CD1c-positive myeloid dendritic cell (primary cell): Measurements from ENCODE around the gene TCP1.
"Not testable (repeated sequence)": the region's sequence is repeated elsewhere in the genome, so short reads cannot be mapped to it uniquely, and the experiment has no call there.

Experiments
- DNase-seq: peaks from one replicate; pipeline ENCODE4 v3.0.0-alpha.2; 2016; ENCODE audit errors: extremely low spot score

The TCP1 gene

DNA sequence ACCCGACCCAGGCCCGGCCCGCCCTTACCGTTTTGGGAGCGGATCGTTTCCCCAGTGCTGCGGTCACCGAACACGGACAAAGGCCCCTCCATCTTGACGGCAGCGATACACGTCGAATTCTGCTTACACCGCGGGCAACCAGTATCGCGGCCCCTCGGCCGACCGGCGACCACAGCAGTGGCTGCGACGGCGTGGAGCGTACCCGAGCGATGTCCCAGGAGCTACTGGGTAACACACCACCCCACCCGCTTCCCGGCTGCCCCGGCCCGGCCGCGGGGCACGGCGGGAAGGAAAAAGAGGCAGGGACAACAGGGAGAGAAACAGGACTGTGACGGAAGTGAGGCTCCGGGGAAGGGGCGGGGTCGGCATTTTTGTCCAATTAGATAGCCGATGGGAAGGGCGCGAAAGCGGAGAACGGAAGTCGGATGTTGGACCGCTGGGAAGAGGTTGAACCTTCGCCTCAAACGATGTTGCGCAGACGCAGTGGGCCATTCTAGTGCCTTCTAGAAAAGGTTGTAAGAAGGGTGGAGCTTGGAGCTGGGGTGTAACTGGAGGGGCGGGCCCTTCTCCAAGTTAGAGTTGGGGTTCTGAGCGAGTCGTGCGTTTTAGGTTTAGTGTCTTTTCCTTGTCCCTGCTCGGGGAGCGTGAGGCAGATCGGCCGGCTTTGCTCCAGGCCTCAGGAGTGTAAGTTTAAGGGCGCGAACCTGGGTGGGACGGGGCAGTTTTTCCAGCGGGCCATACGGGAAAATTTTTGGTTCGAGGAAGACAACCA, at the start of gene TCP1:
TSS of gene TCP1 (minus strand) at position 226 of the 772 bp plus-strand sequence. CDS start at position 92, 134 bp downstream.
- DNase-seq, result peak; percentile 100

DNA sequence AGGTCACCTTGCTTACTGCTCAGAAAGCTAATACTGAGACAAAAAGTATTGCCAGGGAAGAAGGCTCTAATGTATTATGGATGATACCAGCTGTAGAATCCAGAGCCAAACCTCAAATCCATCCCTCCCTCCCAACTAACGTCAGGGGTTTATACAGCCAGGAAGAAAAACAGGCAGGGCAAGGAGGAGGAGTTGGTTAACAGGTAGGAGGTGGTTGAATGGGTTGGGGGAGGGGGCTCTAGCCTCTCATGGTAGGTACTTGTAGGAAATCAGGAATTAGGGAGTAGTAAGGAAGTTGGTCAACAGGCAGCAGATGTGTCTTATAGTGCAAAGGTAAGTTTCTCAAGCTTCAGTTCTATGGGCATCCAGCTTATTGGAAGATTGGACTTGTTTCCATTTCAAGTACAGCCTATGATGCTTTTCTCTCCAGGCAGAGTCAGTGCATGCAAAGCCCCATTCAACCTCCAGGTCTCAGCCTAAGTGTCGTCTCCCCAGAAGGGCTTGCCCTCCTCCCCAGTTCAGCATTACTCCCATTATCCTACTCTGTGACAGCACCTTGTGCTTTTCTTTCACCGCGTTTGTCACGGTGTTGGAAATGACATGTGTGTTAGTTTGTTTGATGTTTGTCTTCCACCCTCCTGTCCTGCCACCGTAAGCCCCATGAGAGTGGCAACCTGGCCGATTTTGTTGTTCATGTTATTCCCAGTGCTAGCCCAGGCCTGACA, 48.8 kb upstream of the TCP1 start:
- no peak for DNase-seq

DNA sequence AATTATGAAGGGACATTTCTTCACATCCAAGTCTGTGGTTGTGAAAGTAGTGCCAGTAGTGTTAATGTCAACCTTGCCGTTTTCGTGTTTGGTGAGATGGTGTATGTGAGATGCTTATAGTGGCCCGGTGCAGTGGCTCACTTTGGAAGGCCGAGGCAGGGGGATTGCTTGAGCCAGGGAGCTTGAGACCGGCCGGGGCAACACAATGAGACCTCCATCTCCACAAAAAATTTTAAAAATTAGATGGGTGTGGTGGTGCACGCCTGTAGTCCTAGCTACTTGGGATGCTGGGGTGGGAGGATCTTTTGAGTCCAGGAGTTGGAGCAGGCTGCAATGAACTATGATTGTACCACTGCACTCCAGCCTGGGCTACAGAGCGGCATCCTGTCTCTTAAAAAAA, 48.1 kb upstream of the TCP1 start:
- DNase-seq, result no peak

DNA sequence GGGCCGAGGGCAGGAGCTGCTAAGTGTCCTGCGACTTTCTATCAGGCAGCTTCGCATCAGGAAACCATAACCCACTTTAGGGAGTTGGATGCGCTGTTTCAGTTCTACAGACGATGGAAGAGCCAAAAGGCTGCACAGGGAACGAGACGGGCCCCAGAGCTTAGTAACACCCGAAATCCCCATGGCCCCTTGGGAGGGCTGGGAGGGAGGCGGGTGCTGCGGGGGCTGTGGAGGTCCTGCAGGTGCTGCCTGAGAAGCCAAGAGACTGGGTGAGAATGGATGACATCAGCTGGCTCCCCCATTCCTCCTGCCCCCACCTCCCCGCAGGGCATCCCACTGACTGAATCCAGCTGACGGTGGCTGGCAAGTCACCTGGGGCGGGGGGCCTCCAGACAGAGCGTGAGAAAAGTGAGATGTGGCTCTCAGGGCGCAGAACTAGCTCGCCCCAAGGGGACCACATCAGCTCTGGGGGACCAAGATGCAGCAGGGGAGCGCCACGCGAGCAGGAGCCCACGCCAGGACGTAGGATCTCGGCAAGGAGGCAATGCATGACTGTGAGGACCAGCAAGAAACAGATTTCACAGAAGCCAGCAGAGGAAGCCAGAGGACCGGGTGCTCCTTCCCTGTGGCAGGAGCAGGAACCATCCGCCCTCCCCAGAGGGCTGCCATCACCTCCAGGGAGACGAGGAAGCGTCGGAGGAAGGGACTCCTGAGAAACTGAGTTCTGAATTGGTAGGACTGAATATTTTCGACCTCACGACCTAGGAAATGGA, 47.5 kb upstream of the TCP1 start:
- DNase-seq, result no peak

- DNase-seq, result no peak
These were observed 44.7 kb upstream of the TCP1 start for GRCh38 chr6:159833997-159834603.

DNA sequence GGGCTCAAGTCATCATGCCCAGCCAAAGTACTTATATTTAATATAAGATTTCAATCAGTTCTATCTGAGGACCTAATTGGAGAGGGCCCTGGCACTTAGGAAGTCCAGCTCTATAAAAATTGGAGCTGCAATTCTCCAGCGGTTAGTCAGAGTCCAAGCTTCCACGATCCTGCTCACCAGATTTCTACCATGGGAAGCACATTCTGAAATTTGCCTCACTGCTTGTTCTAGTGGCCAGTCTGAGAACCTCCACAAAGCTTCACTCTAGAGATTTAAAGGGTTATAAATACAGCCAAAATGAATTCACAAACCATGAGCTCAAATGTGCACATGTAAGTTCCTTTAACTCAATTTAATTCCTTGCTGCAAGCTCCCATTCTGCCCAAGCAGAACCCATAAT, 44.2 kb upstream of the TCP1 start:
- DNase-seq, result no peak

DNA sequence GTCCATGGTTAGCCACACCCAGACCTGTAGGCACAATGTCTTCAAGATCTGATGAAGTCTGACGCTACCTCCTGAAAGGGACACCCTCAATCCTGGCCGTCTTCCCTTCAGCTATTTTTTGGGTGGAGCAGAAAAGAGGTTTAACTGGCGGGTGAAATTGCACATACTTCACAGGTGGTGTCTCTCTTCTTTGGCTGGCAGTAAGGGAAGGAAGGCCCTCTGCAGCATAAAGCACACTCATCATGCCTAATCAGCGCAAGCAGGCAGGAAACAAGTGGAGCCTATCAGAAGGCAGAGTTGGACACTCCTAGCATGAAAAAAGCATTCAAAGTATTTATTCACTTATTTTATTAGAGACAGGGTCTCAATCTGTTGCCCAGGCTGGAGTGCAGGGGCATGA, 43.5 kb upstream of the TCP1 start:
- DNase-seq, result no peak

DNA sequence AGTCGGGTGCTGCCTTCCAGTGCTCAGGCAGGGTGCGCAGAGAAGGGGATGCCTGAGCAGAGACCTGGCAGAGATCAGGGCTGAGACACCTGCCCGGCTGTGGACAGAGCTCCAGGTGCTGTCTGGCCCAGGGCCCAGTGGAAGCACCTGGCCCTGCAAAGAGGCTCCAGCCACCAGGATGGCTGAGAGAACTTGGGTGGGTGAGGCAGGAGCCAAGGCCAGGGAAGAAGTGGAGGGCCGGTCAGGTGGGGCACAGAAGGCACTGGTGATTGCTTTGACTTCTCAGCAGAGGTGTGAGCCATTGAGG, 41.9 kb upstream of the TCP1 start:
- no peak for DNase-seq

DNA sequence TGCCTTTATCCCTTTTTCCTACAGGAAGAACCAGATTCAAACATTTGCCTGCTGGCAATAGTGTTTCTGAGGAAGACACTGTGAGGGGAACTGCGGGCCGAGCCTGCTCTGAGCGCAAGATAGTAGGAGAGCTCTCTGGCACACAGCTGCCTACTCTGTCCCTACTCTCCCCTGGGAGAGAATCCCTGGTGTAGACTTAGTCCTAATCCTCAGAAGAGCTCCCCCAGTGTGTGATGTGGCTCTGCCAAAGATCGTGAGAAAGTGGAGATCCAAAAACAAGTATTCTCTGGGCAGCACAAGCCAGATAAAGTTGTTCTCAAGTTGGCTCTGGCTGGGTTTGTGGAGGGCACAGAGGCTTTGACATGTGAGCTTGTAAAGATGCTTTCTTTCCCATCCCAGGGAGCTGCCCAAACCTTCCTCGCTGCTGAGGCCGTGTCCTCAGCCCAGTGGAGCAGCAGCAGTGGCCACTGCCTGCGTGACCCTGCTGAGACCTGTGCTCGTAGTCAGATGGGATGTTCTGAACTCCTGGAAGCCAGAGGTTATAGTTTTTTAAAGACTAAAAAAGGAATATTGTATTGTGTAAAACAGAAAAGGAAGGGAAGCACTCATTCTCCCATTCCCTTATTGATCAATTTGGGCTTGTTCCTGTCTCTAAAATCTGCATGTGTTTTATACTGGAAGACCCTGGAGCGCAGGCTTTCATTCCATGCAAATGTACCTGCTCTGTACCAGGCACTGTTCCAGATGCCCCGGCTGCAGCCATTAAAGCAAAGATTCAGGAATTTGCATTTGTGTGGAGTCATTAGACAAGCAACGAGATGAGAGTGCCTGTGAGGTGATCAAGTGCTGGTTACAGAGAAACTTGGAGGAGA, 41.3 kb upstream of the TCP1 start:
- no peak for DNase-seq

DNA sequence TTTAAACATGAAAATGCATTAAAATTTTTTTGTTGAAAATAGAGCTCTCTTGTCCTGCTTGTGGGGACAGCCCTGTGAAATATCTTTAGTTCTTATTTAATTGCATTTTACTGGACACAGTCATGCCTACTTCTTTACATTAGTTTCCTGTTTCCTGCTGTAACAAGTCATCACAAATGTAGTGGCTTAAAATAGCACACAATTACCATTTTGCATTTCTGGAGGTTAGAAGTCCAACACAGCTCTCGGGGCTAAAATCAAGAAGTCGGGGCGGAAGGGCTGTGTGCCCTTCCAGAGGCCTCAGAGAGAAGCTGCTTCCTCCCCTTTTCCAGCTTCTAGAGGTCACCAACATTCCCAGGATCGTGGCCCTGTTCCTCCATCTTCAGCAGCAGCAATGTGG, 40.1 kb upstream of the TCP1 start:
- no peak for DNase-seq

- DNase-seq, result no peak
These were observed 38.7 kb upstream of the TCP1 start for GRCh38 chr6:159828074-159828473.

- no peak for DNase-seq
These were observed 37.7 kb upstream of the TCP1 start for GRCh38 chr6:159826968-159827647.

GRCh38 chr6:159826004-159826403, 36.6 kb upstream of the TCP1 start:
- no peak for DNase-seq

GRCh38 chr6:159824690-159825089, 35.3 kb upstream of the TCP1 start:
- DNase-seq, result not testable (repeated sequence)

- DNase-seq, result no peak
These were observed 34.6 kb upstream of the TCP1 start for GRCh38 chr6:159823953-159824352.

DNA sequence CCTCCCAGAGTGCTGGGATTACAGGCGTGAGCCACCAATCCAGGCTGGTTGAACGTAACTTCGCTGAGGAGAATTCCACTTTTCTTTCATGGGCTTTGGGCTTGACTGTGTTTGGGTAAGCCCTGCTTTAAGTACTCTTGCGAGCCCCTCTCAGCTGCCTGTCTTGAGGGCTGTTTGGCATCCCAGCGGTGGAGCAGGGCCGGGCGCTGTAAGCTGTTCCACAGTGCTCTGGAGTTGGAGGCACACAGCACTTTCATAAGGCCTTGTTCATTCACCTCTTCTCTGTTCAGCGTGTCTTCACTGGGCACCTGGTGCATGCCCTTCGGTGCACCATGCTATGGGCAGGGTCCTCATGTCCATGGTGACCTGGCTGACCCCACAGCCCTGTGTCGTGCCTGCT, 32.3 kb upstream of the TCP1 start:
- DNase-seq, result no peak

- no peak for DNase-seq
These were observed 31.7 kb upstream of the TCP1 start for GRCh38 chr6:159821122-159821521.

DNA sequence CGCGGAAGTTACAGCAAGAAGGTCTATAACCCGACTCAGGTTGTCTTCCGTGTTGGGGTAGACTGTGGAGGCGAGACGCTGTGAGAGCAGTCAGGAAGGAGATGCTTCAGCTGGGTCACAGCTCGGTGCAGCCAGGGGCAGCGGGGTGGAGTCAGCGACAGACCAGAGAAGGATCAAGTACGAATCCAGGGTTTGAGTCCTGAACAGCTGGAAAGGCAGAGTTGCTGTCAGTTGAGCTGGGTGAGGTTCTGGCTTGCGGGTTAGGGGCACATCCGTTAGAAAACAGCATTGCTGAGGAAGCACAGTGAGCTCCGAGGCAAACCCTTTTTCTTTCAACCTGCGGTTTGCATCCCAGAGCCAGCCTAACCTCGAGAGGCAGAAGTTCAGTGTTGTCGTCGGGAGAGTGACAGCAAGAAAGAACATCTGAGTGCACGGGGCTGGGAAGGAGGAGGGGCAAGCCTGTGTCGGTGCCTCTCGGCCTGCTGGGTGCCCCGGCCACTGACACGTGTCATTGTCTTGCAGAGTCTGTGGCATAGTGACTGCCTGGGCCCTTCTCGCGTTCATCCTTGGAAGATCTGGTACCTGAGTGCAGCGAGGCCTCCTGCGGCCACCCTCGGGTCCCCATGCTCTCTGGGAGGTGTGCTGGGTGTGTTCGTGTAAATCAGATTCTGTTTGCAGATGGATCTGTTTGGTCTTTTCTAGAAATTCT, 30.7 kb upstream of the TCP1 start:
- DNase-seq, result no peak

GRCh38 chr6:159819098-159819497, 29.7 kb upstream of the TCP1 start:
- DNase-seq, result no peak
